HUES48 (cell line): ENCODE data around the gene LRP2BP.
"Not testable (repeated sequence)": the region's sequence is repeated elsewhere in the genome, so short reads cannot be mapped to it uniquely, and the experiment has no call there.

Source experiments
- H3K27ac ChIP-seq: one replicate; pipeline ENCODE4 v1.7.0; 2013; ENCODE audit warnings: low read depth, low read length, inconsistent platforms
- H3K27me3 ChIP-seq: 2 replicates; pipeline ENCODE4 v1.6.1; 2013; ENCODE audit warnings: mild to moderate bottlenecking, low read length; ENCODE audit not compliant: control insufficient read depth, insufficient read depth
- H3K36me3 ChIP-seq: 2 replicates; pipeline ENCODE4 v1.6.1; 2013; ENCODE audit warnings: low read length; ENCODE audit not compliant: control insufficient read depth, insufficient read depth
- H3K4me1 ChIP-seq: 2 replicates; pipeline ENCODE4 v1.6.1; 2013; ENCODE audit warnings: mild to moderate bottlenecking, low read length; ENCODE audit not compliant: control insufficient read depth, insufficient read depth
- H3K4me3 ChIP-seq: 2 replicates; pipeline ENCODE4 v1.5.1; 2013; ENCODE audit warnings: mild to moderate bottlenecking, low read depth, low read length
- H3K9ac ChIP-seq: 2 replicates; pipeline ENCODE4 v1.6.1; 2013; ENCODE audit warnings: mild to moderate bottlenecking, low read depth, low read length, moderate library complexity
- H3K9me3 ChIP-seq: 2 replicates; pipeline ENCODE4 v1.6.1; 2013; ENCODE audit warnings: low read length; ENCODE audit not compliant: control insufficient read depth, insufficient read depth

Gene LRP2BP

DNA sequence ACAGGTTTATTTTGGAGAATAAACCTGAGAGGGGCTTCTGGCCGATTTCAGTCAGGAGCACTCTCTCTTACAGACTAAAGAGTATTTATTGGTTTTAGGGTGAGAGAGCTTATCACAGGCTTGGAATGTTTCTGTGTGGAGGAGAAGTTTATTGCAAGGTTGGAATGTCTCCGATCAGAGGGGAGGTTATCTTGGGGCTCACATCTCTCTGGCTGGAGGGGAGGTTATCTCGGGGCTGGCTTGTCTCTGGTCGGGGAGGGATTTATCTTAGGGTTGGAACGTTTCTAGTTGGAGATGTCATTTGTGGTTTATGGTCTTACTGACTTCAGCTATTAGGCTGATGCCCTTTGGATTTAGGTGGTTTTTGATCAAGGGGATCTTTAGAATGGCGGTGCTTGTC lies 71.4 kb downstream of the LRP2BP start:
- H3K27me3 ChIP-seq, H3K4me3 ChIP-seq, H3K27ac ChIP-seq, H3K9ac ChIP-seq, H3K4me1 ChIP-seq: not testable (repeated sequence)
- Histone ChIP-seq H3K36me3 (peaks cover 32% of the 10 kb centered on the region), H3K9me3 (peaks cover 16% of the 10 kb centered on the region)

GRCh38 chr4:185323606-185324005 lies 72.1 kb downstream of the LRP2BP start:
- Histone ChIP-seq H3K27me3 (no peaks in the 10 kb centered on the region), H3K9me3 (peaks cover 16% of the 10 kb centered on the region), H3K4me3 (no peak overlapping the region), H3K9ac (no peak overlapping the region), H3K36me3 (peaks cover 32% of the 10 kb centered on the region), H3K27ac (no peak overlapping the region), H3K4me1 (peaks cover under 1% of the 10 kb centered on the region)

GRCh38 chr4:185322803-185323202 lies 72.9 kb downstream of the LRP2BP start:
- Histone ChIP-seq H3K9ac (no peak overlapping the region), H3K4me3 (no peak overlapping the region), H3K27me3 (no peaks in the 10 kb centered on the region), H3K27ac (no peak overlapping the region), H3K36me3 (peaks cover 32% of the 10 kb centered on the region), H3K9me3 (peaks cover 16% of the 10 kb centered on the region), H3K4me1 (peaks cover 9% of the 10 kb centered on the region)

GRCh38 chr4:185318679-185319078 lies 77.0 kb downstream of the LRP2BP start:
- peak overlapping the region; percentile 94 for H3K27ac ChIP-seq
- peaks cover 10% of the 10 kb centered on the region for H3K9me3 ChIP-seq
- H3K36me3 ChIP-seq: peaks cover 28% of the 10 kb centered on the region
- H3K27me3 ChIP-seq: no peaks in the 10 kb centered on the region
- peaks cover 12% of the 10 kb centered on the region for H3K4me1 ChIP-seq
- peak overlapping the region; percentile 35 for H3K4me3 ChIP-seq
- peak overlapping the region; percentile 70 for H3K9ac ChIP-seq

GRCh38 chr4:185317880-185318279 lies 77.8 kb downstream of the LRP2BP start:
- Histone ChIP-seq H3K4me3 (no peak overlapping the region), H3K27ac (peak overlapping the region; percentile 94), H3K27me3 (no peaks in the 10 kb centered on the region), H3K9me3 (peaks cover 3% of the 10 kb centered on the region; the same call in 1 of the 2 replicates), H3K36me3 (peaks cover 28% of the 10 kb centered on the region; the same call in 1 of the 2 replicates), H3K9ac (peak overlapping the region; percentile 70; the same call in 1 of the 2 replicates), H3K4me1 (peaks cover 12% of the 10 kb centered on the region)

GRCh38 chr4:185317462-185317861 lies 78.3 kb downstream of the LRP2BP start:
- not testable (repeated sequence) for H3K9ac ChIP-seq, H3K27ac ChIP-seq, H3K27me3 ChIP-seq, H3K9me3 ChIP-seq, H3K4me3 ChIP-seq
- Histone ChIP-seq H3K4me1 (peaks cover 12% of the 10 kb centered on the region), H3K36me3 (peaks cover 28% of the 10 kb centered on the region; the same call in 1 of the 2 replicates)
